Measurements from ENCODE around the gene SNX22.
"Not testable (repeated sequence)": the region's sequence is repeated elsewhere in the genome, so short reads cannot be mapped to it uniquely, and the experiment has no call there.

SNX22 gene

DNA sequence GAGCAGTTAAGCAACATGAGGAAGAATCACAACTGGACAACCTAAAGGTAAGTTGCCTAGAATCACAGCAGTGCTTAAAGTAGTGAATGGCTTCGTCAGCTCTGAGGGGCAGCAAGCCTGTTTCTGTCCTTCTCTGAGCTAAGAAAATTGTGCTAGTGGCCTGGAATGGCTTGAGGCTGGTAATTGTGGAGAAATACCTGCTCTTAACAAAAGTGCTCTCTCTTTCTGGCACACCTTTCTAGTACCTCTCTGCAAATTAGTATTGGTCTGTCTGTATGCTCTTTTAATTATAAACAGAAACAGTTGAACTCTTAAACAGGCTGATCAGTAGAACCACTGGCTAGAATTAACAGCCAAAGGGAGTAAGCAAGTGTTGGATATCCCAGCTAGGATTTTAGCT lies 44.2 kb upstream of the SNX22 start:
- no peak for ATAC-seq
- no peak for TF ChIP-seq CSRNP3 (CRISPR knock-in tag; IDR thresholded peaks at IDR 0.05)
- TF ChIP-seq POU6F1 (CRISPR knock-in tag; IDR thresholded peaks at IDR 0.05; ENCODE audit: borderline replicate concordance, low read depth), result no peak
- TF ChIP-seq ZFP3 (CRISPR knock-in tag; IDR thresholded peaks at IDR 0.05), result no peak
- no peak for TF ChIP-seq ZNF70 (CRISPR knock-in tag; IDR thresholded peaks at IDR 0.05)
- TF ChIP-seq TOX (CRISPR knock-in tag; IDR thresholded peaks at IDR 0.05; ENCODE audit: borderline replicate concordance), result no peak
- no peak for TF ChIP-seq ESRRG (CRISPR knock-in tag; IDR thresholded peaks at IDR 0.05)

GRCh38 chr15:64110108-64110701 lies 41.3 kb upstream of the SNX22 start:
- ATAC-seq, result not testable (repeated sequence)

- no peak for ATAC-seq
- TF ChIP-seq ZNF565 (CRISPR knock-in tag; conservative IDR thresholded peaks at IDR 0.05; ENCODE audit: low read depth), result no peak
- TF ChIP-seq PPARA (CRISPR knock-in tag; IDR thresholded peaks at IDR 0.05; ENCODE audit: borderline replicate concordance), result no peak
- TF ChIP-seq ESRRG (CRISPR knock-in tag; IDR thresholded peaks at IDR 0.05), result no peak
- TF ChIP-seq SNAI2 (CRISPR knock-in tag; IDR thresholded peaks at IDR 0.05), result no peak
- TF ChIP-seq CREB5 (CRISPR knock-in tag; IDR thresholded peaks at IDR 0.05; ENCODE audit: low read depth), result no peak
- no peak for TF ChIP-seq CSDC2 (CRISPR knock-in tag; IDR thresholded peaks at IDR 0.05)
- TF ChIP-seq OSR1 (CRISPR knock-in tag; IDR thresholded peaks at IDR 0.05), result no peak
- TF ChIP-seq CSRNP3 (CRISPR knock-in tag; IDR thresholded peaks at IDR 0.05), result no peak
- TF ChIP-seq, protein P1, sequence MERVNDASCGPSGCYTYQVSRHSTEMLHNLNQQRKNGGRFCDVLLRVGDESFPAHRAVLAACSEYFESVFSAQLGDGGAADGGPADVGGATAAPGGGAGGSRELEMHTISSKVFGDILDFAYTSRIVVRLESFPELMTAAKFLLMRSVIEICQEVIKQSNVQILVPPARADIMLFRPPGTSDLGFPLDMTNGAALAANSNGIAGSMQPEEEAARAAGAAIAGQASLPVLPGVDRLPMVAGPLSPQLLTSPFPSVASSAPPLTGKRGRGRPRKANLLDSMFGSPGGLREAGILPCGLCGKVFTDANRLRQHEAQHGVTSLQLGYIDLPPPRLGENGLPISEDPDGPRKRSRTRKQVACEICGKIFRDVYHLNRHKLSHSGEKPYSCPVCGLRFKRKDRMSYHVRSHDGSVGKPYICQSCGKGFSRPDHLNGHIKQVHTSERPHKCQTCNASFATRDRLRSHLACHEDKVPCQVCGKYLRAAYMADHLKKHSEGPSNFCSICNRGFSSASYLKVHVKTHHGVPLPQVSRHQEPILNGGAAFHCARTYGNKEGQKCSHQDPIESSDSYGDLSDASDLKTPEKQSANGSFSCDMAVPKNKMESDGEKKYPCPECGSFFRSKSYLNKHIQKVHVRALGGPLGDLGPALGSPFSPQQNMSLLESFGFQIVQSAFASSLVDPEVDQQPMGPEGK (CRISPR knock-in tag; IDR thresholded peaks at IDR 0.05; ENCODE audit: borderline replicate concordance), result no peak
- no peak for TF ChIP-seq ARNTL (CRISPR knock-in tag; IDR thresholded peaks at IDR 0.05; ENCODE audit: borderline replicate concordance, low read depth)
- no peak for TF ChIP-seq ZFP30 (CRISPR knock-in tag; IDR thresholded peaks at IDR 0.05)
- no peak for TF ChIP-seq ISL1 (CRISPR knock-in tag; IDR thresholded peaks at IDR 0.05)
- TF ChIP-seq BACH2 (CRISPR knock-in tag; IDR thresholded peaks at IDR 0.05; ENCODE audit: borderline replicate concordance), result no peak
- no peak for TF ChIP-seq ZNF70 (CRISPR knock-in tag; IDR thresholded peaks at IDR 0.05)
Measured at GRCh38 chr15:64110950-64111678, 40.4 kb upstream of the SNX22 start.

DNA sequence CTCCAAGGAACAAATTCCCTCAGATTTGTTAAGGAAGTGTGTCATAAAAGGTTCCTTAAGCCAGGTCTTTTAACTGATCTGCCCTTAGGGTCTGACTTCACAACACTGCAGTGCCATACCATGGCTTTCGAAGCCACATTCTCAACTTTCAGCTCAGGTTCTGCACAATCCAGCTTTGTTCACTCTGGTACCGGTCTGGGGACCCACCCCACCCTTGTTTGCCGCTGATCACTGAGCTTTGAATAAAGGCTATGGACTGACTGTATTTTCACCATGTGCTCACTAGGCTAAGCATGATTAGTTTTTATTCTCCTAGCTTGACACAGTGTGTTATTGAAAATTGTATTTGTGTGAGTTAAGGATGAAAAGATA lies 39.9 kb upstream of the SNX22 start:
- no peak for TF ChIP-seq ZC3H10 (CRISPR knock-in tag; IDR thresholded peaks at IDR 0.05)
- no peak for TF ChIP-seq ZFP30 (CRISPR knock-in tag; IDR thresholded peaks at IDR 0.05)
- TF ChIP-seq BACH2 (CRISPR knock-in tag; IDR thresholded peaks at IDR 0.05; ENCODE audit: borderline replicate concordance), result no peak
- TF ChIP-seq TOX (CRISPR knock-in tag; IDR thresholded peaks at IDR 0.05; ENCODE audit: borderline replicate concordance), result no peak
- no peak for TF ChIP-seq ZFP3 (CRISPR knock-in tag; IDR thresholded peaks at IDR 0.05)
- TF ChIP-seq GLIS3 (CRISPR knock-in tag; IDR thresholded peaks at IDR 0.05), result no peak
- TF ChIP-seq TCF4 (CRISPR knock-in tag; IDR thresholded peaks at IDR 0.05; ENCODE audit: borderline replicate concordance), result no peak
- TF ChIP-seq PPARA (CRISPR knock-in tag; IDR thresholded peaks at IDR 0.05; ENCODE audit: borderline replicate concordance), result no peak
- TF ChIP-seq SNAI2 (CRISPR knock-in tag; IDR thresholded peaks at IDR 0.05), result no peak
- ATAC-seq, result no peak
